Stimulated activated CD8-positive, alpha-beta memory T cell treated with anti-CD3 and anti-CD28 coated beads, Interleukin-12 subunit alpha, Interleukin-12 subunit beta, amount 100 ng/mL, for 24 hours (primary cell): Measurements from ENCODE around the gene TMEM106B.

Source experiments
- DNase-seq: peaks from one replicate; pipeline ENCODE4 v3.0.0-alpha.2; 2020; ENCODE audit errors: extremely low read depth

The TMEM106B gene

GRCh38 chr7:12228024-12228423 lies 16.9 kb downstream of the TMEM106B start:
- DNase-seq, result no peak

GRCh38 chr7:12229046-12229445 lies 18.0 kb downstream of the TMEM106B start:
- DNase-seq, result no peak

DNA sequence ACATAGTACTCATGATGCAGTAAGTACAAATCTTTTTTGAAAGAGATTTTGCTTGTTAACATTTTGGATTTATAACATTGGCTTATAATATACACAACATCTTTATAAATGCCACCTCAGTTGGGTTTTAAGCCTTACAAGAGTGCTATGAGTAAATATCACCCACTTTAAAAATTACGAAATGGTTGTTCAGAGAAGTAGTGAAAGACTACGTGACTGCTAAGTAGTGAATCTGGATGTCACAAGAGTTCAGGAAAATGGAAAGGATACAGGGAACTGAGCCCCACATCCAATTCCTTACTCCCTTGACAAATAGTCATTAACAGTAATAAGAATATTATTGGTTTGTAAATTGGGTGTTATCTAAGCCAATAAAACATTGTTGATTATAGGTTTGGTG lies 20.0 kb downstream of the TMEM106B start:
- DNase-seq, result no peak

GRCh38 chr7:12233175-12233574 lies 22.1 kb downstream of the TMEM106B start:
- no peak for DNase-seq

DNA sequence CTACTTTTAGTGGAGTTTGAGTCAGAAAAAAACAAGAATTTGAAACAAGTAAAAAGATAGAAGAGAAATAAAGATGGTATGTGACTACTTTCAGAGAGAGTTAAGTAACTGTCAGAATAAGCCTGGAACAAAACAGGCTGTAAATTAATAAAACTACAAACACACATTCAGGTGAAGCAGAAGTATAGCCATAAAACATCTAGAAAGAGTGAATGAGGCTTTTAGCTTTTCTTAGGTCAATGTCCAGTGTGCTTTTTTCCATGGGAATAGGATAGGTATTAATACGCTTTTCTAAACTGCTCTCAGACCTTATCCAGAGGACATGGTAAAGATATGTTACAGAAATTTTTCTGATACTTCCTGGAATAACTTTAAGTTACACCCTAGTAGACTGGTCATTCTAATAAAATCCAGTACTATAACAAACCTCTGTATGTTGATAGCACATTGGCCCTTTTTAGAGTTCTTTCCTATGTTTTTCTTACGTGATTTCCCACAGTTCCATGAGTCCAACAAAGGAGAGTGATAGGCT lies 23.3 kb downstream of the TMEM106B start:
- no peak for DNase-seq

GRCh38 chr7:12235970-12236369 lies 24.9 kb downstream of the TMEM106B start:
- no peak for DNase-seq

DNA sequence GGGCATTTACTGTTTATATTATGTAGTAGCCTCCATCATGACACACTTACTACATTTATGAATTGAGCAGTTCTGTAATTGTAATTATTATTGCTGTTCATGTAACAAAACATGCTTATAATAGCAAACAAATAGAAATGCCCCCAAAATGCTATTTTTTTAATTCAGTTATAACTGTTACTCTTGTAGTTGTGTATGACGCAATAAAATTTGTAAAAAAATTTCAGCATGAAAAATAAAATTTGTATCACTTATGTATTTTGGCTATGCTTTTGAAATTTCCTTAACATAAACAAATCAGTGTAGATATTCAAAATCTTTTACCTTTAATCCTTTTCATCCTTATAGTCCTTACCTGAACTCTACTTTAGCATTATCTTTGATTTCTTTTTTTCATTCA lies 25.9 kb downstream of the TMEM106B start:
- no peak for DNase-seq

- DNase-seq, result no peak
Measured at GRCh38 chr7:12239806-12240205, 28.7 kb downstream of the TMEM106B start.

DNA sequence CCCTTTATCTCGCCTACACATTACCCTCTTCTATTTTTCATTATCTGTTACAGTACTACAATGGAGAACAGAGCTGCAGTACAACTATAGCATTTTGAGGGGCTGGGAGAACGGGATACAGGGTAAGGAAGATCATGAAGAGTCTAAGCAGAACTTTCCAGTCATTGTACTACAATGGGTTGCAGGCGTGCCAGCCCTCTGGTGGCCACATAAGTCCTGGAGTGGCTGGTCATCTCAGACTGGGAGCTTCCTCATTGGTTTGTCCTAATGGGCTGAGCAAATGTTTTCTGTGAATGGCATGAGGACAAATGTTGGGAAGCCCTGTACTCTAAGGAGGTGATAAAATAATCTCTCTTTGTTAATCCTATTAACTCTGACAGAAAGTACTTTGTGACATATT lies 33.0 kb downstream of the TMEM106B start:
- no peak for DNase-seq

DNA sequence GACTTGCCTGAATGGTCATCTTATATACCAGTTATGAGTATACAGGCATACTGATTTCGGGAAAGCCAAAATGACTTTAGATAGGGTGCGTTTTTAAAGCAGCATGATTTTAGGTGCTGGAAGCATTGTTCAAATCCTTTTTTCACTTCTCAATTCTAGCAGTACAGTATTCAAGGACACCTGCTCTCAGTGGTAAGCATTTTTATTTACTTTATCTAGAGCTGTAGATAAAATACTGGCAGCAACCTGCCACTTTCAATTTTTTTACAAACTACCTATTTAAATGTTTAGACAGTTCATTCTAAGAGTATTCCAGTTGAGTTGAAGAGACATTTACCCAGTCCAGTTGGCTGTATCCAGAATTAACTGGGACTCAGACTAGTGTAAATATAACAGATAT lies 33.6 kb downstream of the TMEM106B start:
- no peak for DNase-seq

DNA sequence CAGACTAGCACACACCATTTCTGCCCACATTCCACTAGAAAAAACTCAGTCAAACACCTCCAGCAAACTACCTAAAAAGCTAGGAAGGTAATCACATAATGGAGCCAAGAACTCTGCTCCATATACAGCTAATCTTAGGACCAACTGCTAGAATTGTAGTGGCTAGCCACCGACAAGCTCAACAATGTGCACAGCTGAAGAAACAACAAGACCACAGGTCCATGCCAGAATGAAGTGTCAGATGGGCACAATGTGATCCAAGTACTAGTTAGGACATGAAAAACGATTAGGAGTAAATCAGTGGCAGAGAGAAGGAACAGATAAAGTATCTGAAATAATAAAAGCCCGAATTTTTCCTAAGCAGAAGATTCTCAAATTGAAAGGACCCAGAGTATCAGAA lies 38.6 kb downstream of the TMEM106B start:
- DNase-seq, result no peak

DNA sequence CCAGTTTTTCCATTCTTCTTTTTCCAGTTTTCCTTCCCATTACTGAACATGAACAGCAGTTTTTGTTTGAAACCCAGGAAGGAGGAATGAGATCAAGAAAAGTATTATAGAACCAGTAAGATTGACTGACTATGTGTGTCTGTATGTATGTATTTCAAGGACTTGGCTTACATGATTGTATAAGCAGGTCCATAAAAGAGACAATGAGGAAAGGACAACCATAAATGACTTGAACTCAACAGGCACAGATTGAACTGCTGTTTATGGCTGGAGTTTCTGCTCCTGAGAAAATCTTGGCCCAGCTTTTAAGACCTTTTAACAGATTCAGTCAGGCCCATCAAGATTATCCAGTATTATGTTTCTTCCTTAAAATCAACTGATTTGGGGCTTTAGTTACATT lies 39.1 kb downstream of the TMEM106B start:
- no peak for DNase-seq

DNA sequence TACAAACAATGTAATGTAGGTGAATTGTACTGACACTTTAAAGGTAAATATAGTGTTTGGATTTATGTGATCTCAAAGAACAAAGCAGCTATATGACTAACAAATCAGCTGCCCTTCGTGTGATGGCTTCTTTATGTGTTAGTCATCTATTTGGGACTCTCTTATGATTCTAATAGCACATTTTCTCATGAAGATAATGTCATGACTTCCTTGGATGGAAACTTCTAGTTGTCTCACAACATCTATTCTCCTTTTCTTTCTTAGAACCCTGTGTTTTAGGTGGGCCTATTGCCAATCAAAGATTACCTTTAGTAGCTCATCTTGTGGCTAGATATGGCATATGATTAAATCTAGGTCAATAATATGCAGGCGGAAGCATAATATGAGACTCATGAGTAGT lies 45.0 kb downstream of the TMEM106B start:
- no peak for DNase-seq

DNA sequence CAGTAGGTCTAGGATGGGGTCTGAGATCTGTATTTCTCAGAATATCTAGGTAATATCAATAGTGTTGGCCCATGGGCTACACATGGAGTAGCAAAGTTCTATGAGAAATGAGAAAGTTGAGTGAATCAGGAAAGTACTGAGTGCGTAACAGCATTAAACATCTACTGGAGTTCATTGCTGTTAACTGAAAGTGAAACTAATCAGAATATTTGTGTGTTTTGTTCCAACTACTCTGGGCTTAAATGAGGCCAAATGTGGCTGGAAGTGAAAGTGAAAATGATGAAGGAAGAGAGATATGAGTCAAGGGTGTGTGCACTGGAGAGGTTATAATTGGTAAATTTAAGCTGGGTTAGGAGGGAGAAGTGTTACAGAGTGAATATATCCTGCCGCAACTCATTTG lies 46.5 kb downstream of the TMEM106B start:
- DNase-seq, result no peak

DNA sequence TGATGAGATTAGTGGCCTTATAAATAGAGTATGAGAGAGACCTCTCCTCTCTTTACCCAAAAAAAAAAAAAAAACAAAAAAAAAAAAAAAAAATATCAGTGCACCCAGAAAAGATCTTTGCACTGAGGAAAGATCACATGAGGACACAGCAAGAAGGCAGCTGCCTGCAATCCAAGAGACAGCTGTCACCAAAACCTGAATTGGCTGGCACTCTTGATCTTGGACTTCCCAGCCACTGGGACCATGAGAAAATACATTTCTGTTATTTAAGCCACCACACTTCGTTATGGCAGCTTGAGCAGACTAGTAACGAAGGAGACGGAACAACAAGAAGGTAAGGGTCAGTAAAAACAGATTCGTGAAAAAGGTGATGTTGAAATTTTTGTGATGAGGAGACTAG lies 47.0 kb downstream of the TMEM106B start:
- no peak for DNase-seq

- no peak for DNase-seq
Measured at GRCh38 chr7:12267542-12267941, 56.4 kb downstream of the TMEM106B start.

DNA sequence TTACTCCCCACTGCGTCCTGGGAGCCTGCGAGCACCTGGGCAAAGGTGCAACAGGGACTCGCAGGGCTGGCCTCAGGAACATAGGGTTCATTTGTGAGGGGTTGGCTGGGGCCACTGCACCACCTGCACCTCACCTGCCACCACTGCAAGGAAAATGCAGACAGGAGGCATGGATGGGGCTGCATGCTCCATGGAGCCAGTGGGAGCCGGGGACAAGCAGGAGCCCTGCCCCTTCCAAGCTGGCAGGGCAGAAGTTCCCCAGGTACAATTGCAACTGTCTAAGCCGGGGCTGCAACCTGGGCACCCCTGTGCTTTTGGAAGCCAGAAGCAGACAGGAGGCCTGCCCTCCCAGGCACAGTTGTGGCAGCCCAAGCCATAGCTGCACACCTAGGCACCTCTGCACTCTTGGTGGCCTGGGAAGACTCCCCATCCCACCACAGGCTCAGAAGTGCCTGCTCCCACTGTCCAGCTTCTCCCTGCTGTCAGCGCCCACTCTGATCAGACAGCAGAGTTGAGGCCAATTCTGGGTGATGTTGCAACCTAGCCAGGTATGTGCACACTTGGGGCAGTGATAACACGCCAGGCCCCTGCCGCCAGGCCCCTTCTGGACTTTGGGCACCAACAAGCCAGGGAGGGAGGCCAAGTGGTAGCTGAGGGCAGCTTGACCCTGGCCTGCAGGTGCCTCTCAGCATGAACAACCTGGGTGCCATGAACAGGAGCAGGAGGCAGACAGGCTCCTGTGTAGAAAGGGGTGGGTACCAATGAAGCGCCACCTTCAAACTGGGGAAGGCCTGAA lies 58.2 kb downstream of the TMEM106B start:
- no peak for DNase-seq

DNA sequence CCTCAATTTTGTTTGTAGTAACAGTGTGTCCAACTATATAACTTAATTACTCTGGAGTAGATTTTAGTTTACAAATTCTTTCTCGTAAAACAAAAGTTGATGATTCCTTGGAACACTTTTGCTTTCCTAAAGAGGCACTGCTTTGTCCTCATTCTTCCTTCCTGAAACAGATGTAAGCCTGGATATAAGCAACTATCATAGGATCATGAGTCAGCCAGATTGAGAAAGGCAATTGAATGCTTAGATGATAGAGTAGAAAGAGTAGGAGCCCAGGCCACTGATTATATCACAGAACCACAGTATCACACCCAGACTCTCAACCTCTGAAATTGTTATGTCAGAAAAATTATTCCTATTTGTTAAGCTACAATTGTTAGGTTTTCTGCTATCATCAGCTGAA lies 69.9 kb downstream of the TMEM106B start:
- DNase-seq, result no peak

- no peak for DNase-seq
Measured at GRCh38 chr7:12287901-12288300, 76.8 kb downstream of the TMEM106B start.

GRCh38 chr7:12289996-12290395 lies 78.9 kb downstream of the TMEM106B start:
- no peak for DNase-seq

DNA sequence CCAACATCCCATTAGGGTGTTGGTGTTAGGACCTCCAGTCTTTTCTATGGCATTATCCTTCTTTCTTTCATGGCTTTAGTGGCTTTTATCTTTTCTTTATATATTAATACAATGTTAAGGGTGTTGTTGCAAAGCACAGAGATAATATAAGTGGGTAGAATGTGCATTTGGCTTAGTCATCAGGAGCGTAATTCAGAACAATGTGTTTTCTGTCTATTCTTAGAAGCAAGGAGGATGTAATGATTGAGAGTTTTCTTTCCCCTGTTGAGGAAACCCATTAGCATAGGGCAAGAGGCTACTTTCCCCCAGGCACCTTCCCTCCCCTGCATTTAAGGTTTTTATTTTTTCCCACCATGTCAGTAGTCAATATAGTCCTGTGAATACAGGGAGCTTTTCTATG lies 79.7 kb downstream of the TMEM106B start:
- DNase-seq, result no peak

DNA sequence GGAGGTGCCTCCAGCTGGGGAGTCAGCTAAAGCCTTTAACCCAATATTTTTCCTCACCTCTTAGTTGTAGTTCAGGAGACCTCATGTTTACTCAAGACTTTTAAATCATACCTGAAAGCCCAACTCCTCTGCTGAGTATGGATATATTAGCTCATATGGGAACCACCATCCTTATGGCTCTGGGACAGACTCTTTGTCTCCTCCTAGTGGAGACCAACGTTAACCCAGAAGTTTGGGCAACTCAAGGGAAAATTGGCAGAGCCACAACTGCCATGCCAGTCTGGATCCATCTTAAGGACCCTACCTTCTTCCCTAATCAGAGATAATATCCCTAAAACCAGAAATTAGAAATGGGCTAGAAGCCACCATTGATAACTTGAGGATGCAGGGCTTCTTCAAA lies 80.8 kb downstream of the TMEM106B start:
- DNase-seq, result no peak
